Measurements from ENCODE around the gene MTIF2.
"Not testable (repeated sequence)": the region's sequence is repeated elsewhere in the genome, so short reads cannot be mapped to it uniquely, and the experiment has no call there.

The MTIF2 gene

GRCh38 chr2:55200416-55200815, 68.6 kb downstream of the MTIF2 start:
- in situ Hi-C loops (cut with MboI; ENCODE audit: low sequenced_read_pairs), result no loop called here

- in situ Hi-C loops (cut with MboI; ENCODE audit: low sequenced_read_pairs), result no loop called here
These were observed 72.5 kb downstream of the MTIF2 start for GRCh38 chr2:55196526-55196925.

DNA sequence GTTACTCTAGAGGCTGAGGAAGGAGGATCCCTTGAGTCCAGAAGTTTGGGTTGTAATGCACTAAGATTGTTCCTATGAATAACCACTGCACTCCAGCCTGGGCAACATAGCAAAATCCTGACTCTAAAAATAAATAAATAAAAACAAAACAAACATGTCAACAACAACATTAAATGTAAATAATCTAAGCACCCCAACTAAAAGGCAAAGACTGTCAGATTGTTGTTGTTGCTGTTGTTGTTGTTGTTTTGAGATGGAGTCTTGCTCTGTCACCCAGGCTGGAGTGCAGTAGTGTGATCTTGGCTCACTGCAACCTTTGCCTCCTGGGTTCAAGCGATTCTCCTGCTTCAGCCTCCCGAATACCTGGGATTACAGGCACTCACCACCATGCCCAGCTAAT, 77.1 kb downstream of the MTIF2 start:
- in situ Hi-C loops (cut with MboI; ENCODE audit: low sequenced_read_pairs), result not testable (repeated sequence)

GRCh38 chr2:55186837-55187236, 82.2 kb downstream of the MTIF2 start:
- in situ Hi-C loops (cut with MboI; ENCODE audit: low sequenced_read_pairs), result not testable (repeated sequence)

Measured in hTERT RPE-1 (cell line).